Measurements from ENCODE around the gene ASF1B. TPM values are rescaled to one million over a fixed set of nuclear protein-coding genes. Genes with fewer than 3 reads are reported as not detected.
A peak's percentile ranks its signal among the peaks of the same experiment; 100 is the strongest.
"Not testable (repeated sequence)": the region's sequence is repeated elsewhere in the genome, so short reads cannot be mapped to it uniquely, and the experiment has no call there.

ASF1B gene
- 77.7 and 77.8 TPM in 2 replicates for total RNA-seq (2014; rRNA removed; shearing (Covaris generic))

GRCh38 chr19:14136509-14137281, at the start of gene ASF1B:
ASF1B (minus strand) TSS chr19:14136589; CDS start chr19:14136456, 133 bp downstream.
- DNase-seq (ENCODE audit: low spot score), result peak; percentile 100

GRCh38 chr19:14185691-14186090, 49.3 kb upstream of the ASF1B start:
- DNase-seq (ENCODE audit: low spot score), result not testable (repeated sequence)

- DNase-seq (ENCODE audit: low spot score), result no peak
These were observed 48.8 kb upstream of the ASF1B start for GRCh38 chr19:14185158-14185557.

GRCh38 chr19:14183741-14184350, 47.5 kb upstream of the ASF1B start:
- no peak for DNase-seq (ENCODE audit: low spot score)

GRCh38 chr19:14182476-14182875, 46.1 kb upstream of the ASF1B start:
- DNase-seq (ENCODE audit: low spot score), result no peak

- DNase-seq (ENCODE audit: low spot score), result no peak
These were observed 45.5 kb upstream of the ASF1B start for GRCh38 chr19:14181906-14182305.

GRCh38 chr19:14181199-14181598, 44.8 kb upstream of the ASF1B start:
- not testable (repeated sequence) for DNase-seq (ENCODE audit: low spot score)

- no peak for DNase-seq (ENCODE audit: low spot score)
These were observed 41.2 kb upstream of the ASF1B start for GRCh38 chr19:14177496-14178074.

- no peak for DNase-seq (ENCODE audit: low spot score)
These were observed 39.0 kb upstream of the ASF1B start for GRCh38 chr19:14175351-14175792.

GRCh38 chr19:14174883-14175282, 38.5 kb upstream of the ASF1B start:
- DNase-seq (ENCODE audit: low spot score), result no peak

- no peak for DNase-seq (ENCODE audit: low spot score)
These were observed 32.6 kb upstream of the ASF1B start for GRCh38 chr19:14168993-14169392.

- DNase-seq (ENCODE audit: low spot score), result no peak
These were observed 32.0 kb upstream of the ASF1B start for GRCh38 chr19:14168259-14168972.

GRCh38 chr19:14167576-14168138, 31.3 kb upstream of the ASF1B start:
- DNase-seq (ENCODE audit: low spot score), result no peak

GRCh38 chr19:14166999-14167575, 30.7 kb upstream of the ASF1B start:
- DNase-seq (ENCODE audit: low spot score), result no peak

GRCh38 chr19:14165990-14166830, 29.8 kb upstream of the ASF1B start:
- no peak for DNase-seq (ENCODE audit: low spot score)

GRCh38 chr19:14164724-14165493, 28.5 kb upstream of the ASF1B start:
- no peak for DNase-seq (ENCODE audit: low spot score)

- DNase-seq (ENCODE audit: low spot score), result no peak
These were observed 27.7 kb upstream of the ASF1B start for GRCh38 chr19:14164082-14164481.

- no peak for DNase-seq (ENCODE audit: low spot score)
These were observed 26.5 kb upstream of the ASF1B start for GRCh38 chr19:14162871-14163297.

- no peak for DNase-seq (ENCODE audit: low spot score)
These were observed 24.9 kb upstream of the ASF1B start for GRCh38 chr19:14161305-14161704.
